MM.1S (cell line): ENCODE data around the gene KIF25.

Experiments
- DNase-seq: peaks from one replicate; pipeline ENCODE4 v3.0.0-alpha.2; 2015
- H2AFZ ChIP-seq: fragments of 300-600 bp; sonication (generic); 2 replicates; pipeline ENCODE4 v1.6.0; 2016; ENCODE audit warnings: antibody characterized with exemption, low read length
- H3F3A ChIP-seq: fragments of 300-600 bp; sonication (generic); 2 replicates; pipeline ENCODE4 v1.6.1; 2016; ENCODE audit warnings: mild to moderate bottlenecking, antibody characterized with exemption, low read length, moderate library complexity, mixed read lengths; ENCODE audit not compliant: insufficient read depth
- H3K27ac ChIP-seq: fragments of 300-600 bp; sonication (generic); 2 replicates; pipeline ENCODE4 v1.5.1; 2016; ENCODE audit warnings: mild to moderate bottlenecking, low read length
- H3K27me3 ChIP-seq: fragments of 300-600 bp; sonication (generic); replicated peaks from 2 replicates; pipeline ENCODE4 v1.6.0; 2016; ENCODE audit warnings: low read length; ENCODE audit not compliant: insufficient read depth
- H3K36me3 ChIP-seq: fragments of 300-600 bp; sonication (generic); replicated peaks from 2 replicates; pipeline ENCODE4 v1.6.1; 2016; ENCODE audit warnings: mild to moderate bottlenecking, low read length, mixed read lengths; ENCODE audit not compliant: insufficient read depth
- H3K4me1 ChIP-seq: fragments of 300-600 bp; sonication (generic); 2 replicates; pipeline ENCODE4 v1.6.1; 2016; ENCODE audit warnings: low read length, mixed read lengths
- H3K4me2 ChIP-seq: fragments of 300-600 bp; sonication (generic); 2 replicates; pipeline ENCODE4 v1.6.0; 2016; ENCODE audit warnings: low read depth, low read length
- H3K4me3 ChIP-seq: fragments of 300-600 bp; sonication (generic); 2 replicates; pipeline ENCODE4 v1.5.1; 2016; ENCODE audit warnings: low read length, mixed read lengths
- H3K79me2 ChIP-seq: fragments of 300-600 bp; sonication (generic); 2 replicates; pipeline ENCODE4 v1.6.1; 2016; ENCODE audit warnings: mixed run types, low read length, mixed read lengths
- H3K9ac ChIP-seq: fragments of 300-600 bp; sonication (generic); 2 replicates; pipeline ENCODE4 v1.6.1; 2016; ENCODE audit warnings: low read length, mixed read lengths
- H3K9me2 ChIP-seq: fragments of 300-600 bp; sonication (generic); replicated peaks from 2 replicates; pipeline ENCODE4 v1.6.1; 2016; ENCODE audit warnings: mild to moderate bottlenecking, low read length, mixed read lengths; ENCODE audit not compliant: insufficient read depth
- H3K9me3 ChIP-seq: fragments of 300-600 bp; sonication (generic); replicated peaks from 2 replicates; pipeline ENCODE4 v1.6.1; 2016; ENCODE audit warnings: mild to moderate bottlenecking, low read length, mixed read lengths; ENCODE audit not compliant: insufficient read depth
- H4K20me1 ChIP-seq: fragments of 300-600 bp; sonication (generic); 2 replicates; pipeline ENCODE4 v1.6.1; 2016; ENCODE audit warnings: mild to moderate bottlenecking, low read length, moderate library complexity, mixed read lengths; ENCODE audit not compliant: insufficient read depth
- EZH2 ChIP-seq: fragments of 300-600 bp; sonication (generic); optimal IDR thresholded peaks from 2 replicates; pipeline ENCODE3; 2017; ENCODE audit warnings: low read depth, mild to moderate bottlenecking, antibody characterized with exemption, low read length, mixed read lengths
- EZH2phosphoT487 ChIP-seq: fragments of 300-600 bp; sonication (generic); IDR thresholded peaks from 2 replicates; pipeline ENCODE4 v1.6.1; 2018; ENCODE audit warnings: antibody characterized with exemption, low read length
- TF ChIP-seq, protein P1 (sequence below): fragments of 300-600 bp; sonication (generic); IDR thresholded peaks from 2 replicates; pipeline ENCODE4 v1.5.1; 2016; ENCODE audit warnings: antibody characterized with exemption, low read length, mixed read lengths

KIF25 gene

DNA sequence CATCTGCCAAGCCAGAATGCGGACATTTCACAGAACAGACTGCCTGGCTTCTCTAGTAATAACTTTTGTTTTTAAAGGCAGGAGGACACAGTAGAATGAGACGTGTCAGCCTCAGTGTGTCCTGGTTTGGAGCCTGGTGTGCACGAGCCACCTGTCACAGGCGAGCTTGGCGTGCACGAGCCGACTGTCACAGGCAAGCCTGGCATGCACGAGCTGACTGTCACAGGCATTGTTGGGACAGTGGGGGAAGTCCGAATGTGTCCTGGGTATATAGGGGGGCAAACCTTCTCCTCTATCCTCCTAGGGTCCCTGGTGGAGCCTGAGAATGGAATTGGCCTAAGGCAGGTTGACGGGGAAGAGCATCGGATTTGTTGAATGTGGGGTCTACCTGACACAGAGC is 7.5 kb downstream of the KIF25 start:
- TF ChIP-seq EZH2phosphoT487: no peak
- TF ChIP-seq EZH2: no peak
- TF ChIP-seq, protein P1, sequence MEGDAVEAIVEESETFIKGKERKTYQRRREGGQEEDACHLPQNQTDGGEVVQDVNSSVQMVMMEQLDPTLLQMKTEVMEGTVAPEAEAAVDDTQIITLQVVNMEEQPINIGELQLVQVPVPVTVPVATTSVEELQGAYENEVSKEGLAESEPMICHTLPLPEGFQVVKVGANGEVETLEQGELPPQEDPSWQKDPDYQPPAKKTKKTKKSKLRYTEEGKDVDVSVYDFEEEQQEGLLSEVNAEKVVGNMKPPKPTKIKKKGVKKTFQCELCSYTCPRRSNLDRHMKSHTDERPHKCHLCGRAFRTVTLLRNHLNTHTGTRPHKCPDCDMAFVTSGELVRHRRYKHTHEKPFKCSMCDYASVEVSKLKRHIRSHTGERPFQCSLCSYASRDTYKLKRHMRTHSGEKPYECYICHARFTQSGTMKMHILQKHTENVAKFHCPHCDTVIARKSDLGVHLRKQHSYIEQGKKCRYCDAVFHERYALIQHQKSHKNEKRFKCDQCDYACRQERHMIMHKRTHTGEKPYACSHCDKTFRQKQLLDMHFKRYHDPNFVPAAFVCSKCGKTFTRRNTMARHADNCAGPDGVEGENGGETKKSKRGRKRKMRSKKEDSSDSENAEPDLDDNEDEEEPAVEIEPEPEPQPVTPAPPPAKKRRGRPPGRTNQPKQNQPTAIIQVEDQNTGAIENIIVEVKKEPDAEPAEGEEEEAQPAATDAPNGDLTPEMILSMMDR: no peak
- H2AFZ ChIP-seq: no peak overlapping the region
- H3K4me2 ChIP-seq: no peak overlapping the region

DNA sequence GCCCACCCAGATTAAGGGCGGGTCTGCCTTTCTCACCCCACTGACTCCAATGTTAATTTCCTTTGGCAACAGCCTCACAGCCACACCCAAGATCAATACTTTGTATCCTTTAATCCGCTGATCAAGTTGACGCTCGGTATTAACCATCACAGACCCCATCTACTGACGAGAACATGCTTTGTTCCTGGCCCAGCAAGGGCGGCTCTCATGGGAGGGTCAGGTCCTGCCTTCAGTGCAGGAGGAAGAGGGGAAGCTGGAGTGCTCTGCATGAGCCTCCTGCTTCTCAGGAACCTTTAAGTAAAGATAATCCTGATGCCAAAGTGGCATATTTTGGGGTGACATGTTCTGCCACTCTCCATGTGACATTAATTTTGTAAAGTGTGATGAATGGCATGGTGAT is 8.3 kb downstream of the KIF25 start:
- no peaks in the 10 kb centered on the region for H3F3A ChIP-seq
- no peak overlapping the region for H3K27ac ChIP-seq

More for the DNA sequence above, 7.5 kb downstream of the KIF25 start:
- Histone ChIP-seq H3K79me2 (no peaks in the 10 kb centered on the region), H3K27me3 (no peaks in the 10 kb centered on the region; the same call in 1 of the 2 replicates), H3F3A (no peaks in the 10 kb centered on the region), H3K9me2 (no peaks in the 10 kb centered on the region), H3K4me3 (no peak overlapping the region), H3K4me1 (no peaks in the 10 kb centered on the region), H3K36me3 (no peaks in the 10 kb centered on the region), H3K9ac (no peak overlapping the region), H3K27ac (no peak overlapping the region), H4K20me1 (no peaks in the 10 kb centered on the region), H3K9me3 (no peaks in the 10 kb centered on the region)
- no peak for DNase-seq

DNA sequence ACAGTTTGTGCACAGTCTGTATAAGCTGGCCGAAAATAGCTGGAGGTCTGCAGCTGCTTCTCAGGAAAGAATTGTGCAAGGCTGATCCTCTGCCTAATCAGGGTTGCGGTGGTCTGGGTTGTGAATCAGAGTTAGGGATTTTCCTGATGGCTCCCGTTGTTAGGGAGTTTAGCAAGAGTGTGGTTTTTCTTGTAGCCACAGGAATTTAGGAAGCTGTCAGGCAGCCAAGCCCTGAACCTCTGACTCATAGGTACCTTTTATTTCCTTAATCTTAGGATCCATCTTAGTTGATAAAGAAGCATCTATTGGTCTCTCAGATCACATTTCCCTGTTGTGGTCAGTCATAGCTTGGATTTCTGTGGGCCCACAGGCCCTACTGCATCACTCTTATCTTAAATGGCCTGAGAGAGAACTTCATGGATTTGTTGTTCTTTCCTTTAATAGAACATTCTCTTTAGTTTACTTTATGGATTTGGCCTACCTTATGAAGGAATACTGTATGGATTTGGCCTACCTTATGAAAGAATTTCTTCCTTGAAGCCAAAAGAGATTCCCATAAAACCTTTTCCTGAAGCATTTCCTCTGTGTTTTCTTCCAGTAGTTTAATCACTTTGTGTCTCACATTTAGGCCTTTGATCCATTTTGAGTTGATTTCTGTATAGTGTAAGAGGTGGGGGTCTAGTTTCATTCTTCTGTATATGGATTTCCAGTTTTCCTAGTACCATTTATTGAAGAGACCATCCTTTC is 10.3 kb downstream of the KIF25 start:
- Histone ChIP-seq H3K9ac (no peak overlapping the region), H3K27ac (no peak overlapping the region)
- DNase-seq: no peak

More for the DNA sequence above, 8.3 kb downstream of the KIF25 start:
- Histone ChIP-seq H3K36me3 (no peaks in the 10 kb centered on the region), H3K79me2 (no peaks in the 10 kb centered on the region), H2AFZ (no peak overlapping the region), H3K9me2 (no peaks in the 10 kb centered on the region), H3K4me2 (no peak overlapping the region), H3K4me1 (no peaks in the 10 kb centered on the region), H3K9ac (no peak overlapping the region), H3K9me3 (no peaks in the 10 kb centered on the region), H3K27me3 (no peaks in the 10 kb centered on the region; the same call in 1 of the 2 replicates), H3K4me3 (no peak overlapping the region), H4K20me1 (no peaks in the 10 kb centered on the region)
- DNase-seq: no peak
- TF ChIP-seq, protein P1: no peak
- TF ChIP-seq EZH2: no peak
- no peak for TF ChIP-seq EZH2phosphoT487

More for the DNA sequence above, 10.3 kb downstream of the KIF25 start:
- H2AFZ ChIP-seq: no peak overlapping the region
- no peak overlapping the region for H3K4me2 ChIP-seq
- no peaks in the 10 kb centered on the region; the same call in 1 of the 2 replicates for H3K27me3 ChIP-seq
- H3F3A ChIP-seq: no peaks in the 10 kb centered on the region
- TF ChIP-seq EZH2: no peak
- TF ChIP-seq EZH2phosphoT487: no peak
- TF ChIP-seq, protein P1: no peak
- H3K9me3 ChIP-seq: no peaks in the 10 kb centered on the region
- no peaks in the 10 kb centered on the region for H3K9me2 ChIP-seq
- H4K20me1 ChIP-seq: no peaks in the 10 kb centered on the region
- no peaks in the 10 kb centered on the region for H3K4me1 ChIP-seq
- H3K4me3 ChIP-seq: no peak overlapping the region
- no peaks in the 10 kb centered on the region for H3K36me3 ChIP-seq
- H3K79me2 ChIP-seq: no peaks in the 10 kb centered on the region
